Measurements from ENCODE around the gene OSER1.
"Not testable (repeated sequence)": the region's sequence is repeated elsewhere in the genome, so short reads cannot be mapped to it uniquely, and the experiment has no call there.

OSER1 gene

DNA sequence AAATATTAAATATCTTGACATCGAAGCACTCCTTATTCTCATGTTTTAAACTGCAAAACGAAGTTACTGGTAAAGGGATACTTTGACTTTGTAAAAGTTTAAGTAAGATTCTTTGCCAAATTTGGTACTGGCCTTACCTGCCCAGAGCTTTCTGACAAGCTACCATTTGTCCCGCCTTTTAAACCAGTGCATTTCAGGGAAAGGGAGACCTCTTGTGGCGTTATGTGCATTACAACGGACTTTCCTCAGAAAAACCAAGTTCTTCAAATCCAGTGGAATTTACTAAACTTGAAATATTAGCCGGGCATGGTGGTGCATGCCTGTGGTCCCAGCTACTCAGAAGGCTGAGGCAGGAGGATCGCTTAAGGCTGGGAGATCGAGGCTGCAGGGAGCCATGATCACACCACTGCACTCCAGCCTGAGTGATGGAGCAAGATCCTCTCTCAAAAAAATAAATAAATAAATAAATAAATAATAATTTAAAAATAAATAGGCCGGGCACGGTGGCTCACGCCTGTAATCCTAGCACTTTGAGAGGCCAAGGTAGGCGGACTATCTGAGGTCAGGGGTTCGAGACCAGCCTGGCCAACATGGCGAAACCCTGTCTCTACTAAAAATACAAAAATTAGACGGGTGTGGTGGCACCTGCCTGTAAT lies 20.2 kb downstream of the OSER1 start:
- DNase-seq (ENCODE audit: low spot score), result not testable (repeated sequence)
- peak; percentile 15 for ATAC-seq (ENCODE audit: low read depth)

DNA sequence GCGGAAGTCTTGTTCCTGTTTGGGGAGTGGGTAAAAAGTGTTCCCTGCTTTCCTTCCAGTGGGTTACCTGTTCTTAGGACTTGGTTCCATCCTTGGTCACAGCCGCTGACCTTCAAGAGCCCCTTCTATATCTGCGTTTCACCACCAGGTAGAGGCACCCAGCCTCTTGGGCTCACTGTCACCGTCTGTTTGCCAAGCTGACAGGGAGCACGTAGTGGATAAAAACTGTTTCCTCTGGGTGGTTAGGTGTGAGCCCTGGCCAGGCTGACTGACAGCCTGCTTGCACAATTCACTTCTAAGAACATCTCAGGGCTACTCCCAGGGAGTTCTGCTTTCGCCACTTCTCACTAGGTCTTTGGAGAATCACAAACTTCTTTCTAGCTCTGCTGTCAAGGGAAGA lies 21.8 kb downstream of the OSER1 start:
- DNase-seq (ENCODE audit: low spot score) (no peak), ATAC-seq (ENCODE audit: low read depth) (peak; percentile 51)
- peak overlapping the region; percentile 96 for H3K27ac ChIP-seq (ENCODE audit: poor library complexity, severe bottlenecking)
- no peak overlapping the region for H3K4me3 ChIP-seq (ENCODE audit: severe bottlenecking)
- H3K9me3 ChIP-seq (ENCODE audit: severe bottlenecking), result no peaks in the 10 kb centered on the region
- no peaks in the 10 kb centered on the region for H3K27me3 ChIP-seq (ENCODE audit: insufficient read depth, poor library complexity, severe bottlenecking)
- TF ChIP-seq, protein P1, sequence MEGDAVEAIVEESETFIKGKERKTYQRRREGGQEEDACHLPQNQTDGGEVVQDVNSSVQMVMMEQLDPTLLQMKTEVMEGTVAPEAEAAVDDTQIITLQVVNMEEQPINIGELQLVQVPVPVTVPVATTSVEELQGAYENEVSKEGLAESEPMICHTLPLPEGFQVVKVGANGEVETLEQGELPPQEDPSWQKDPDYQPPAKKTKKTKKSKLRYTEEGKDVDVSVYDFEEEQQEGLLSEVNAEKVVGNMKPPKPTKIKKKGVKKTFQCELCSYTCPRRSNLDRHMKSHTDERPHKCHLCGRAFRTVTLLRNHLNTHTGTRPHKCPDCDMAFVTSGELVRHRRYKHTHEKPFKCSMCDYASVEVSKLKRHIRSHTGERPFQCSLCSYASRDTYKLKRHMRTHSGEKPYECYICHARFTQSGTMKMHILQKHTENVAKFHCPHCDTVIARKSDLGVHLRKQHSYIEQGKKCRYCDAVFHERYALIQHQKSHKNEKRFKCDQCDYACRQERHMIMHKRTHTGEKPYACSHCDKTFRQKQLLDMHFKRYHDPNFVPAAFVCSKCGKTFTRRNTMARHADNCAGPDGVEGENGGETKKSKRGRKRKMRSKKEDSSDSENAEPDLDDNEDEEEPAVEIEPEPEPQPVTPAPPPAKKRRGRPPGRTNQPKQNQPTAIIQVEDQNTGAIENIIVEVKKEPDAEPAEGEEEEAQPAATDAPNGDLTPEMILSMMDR (IDR thresholded peaks at IDR 0.05; ENCODE audit: poor library complexity, severe bottlenecking), result no peak
- H3K4me1 ChIP-seq (ENCODE audit: insufficient read depth, poor library complexity, severe bottlenecking), result peaks cover 24% of the 10 kb centered on the region
- 0 out of 2 replicates have a peak, but pooled peaks cover 4% of the 10 kb centered on the region for H3K36me3 ChIP-seq (ENCODE audit: low read depth)

More for the DNA sequence above, 20.2 kb downstream of the OSER1 start:
- H3K27me3 ChIP-seq (ENCODE audit: insufficient read depth, poor library complexity, severe bottlenecking); H3K9me3 ChIP-seq (ENCODE audit: severe bottlenecking); H3K36me3 ChIP-seq (ENCODE audit: low read depth); H3K4me3 ChIP-seq (ENCODE audit: severe bottlenecking): not testable (repeated sequence)
- TF ChIP-seq, protein P1 (IDR thresholded peaks at IDR 0.05; ENCODE audit: poor library complexity, severe bottlenecking), result peak; percentile 100
- peaks cover 24% of the 10 kb centered on the region for H3K4me1 ChIP-seq (ENCODE audit: insufficient read depth, poor library complexity, severe bottlenecking)
- peak overlapping the region; percentile 96 for H3K27ac ChIP-seq (ENCODE audit: poor library complexity, severe bottlenecking)

DNA sequence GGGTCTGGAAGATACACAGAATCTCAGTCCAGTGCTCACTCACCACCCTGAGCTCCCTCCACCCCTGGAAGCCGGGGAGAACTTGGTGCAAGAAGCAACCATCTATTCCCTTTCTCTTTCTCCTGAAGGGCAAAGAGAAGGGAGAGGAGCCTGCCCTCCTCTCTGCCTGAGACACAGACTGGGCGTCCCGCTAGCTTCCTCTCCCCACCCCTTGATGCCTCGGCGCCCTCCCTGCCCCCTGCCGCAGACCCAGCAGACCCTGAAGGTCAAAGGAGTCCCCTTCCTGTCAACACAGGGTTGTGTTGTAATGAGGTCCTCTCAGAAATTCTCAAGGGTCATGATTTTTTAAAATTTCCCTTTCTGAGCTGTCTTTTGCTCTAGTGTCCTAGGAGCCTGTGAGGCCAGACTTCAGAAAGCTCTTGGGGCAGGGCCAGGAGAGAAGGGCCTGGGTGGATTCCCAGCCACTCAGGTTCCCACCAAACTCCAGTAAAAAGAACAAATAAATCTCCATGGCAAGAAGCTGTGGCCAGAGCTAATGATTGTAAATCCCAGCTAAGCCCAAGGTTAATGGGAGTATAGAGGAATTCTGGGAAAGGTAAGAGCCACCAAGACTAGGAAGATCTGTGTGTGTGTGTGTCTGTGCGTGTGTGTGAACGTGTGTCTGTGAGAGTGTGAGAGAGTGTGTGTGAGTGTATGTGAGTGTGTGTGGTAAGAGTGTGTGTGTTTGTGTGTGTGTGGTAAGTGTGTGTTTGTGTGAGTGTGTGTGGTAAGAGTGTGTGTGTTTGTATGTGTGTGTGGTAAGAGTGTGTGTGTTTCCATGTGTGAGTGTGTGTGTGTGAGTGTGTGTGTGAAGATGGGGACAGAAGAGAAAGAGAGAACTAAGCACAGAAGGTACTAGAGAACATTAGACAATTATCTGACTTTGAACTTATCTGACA lies 22.5 kb downstream of the OSER1 start:
- TF ChIP-seq, protein P1 (IDR thresholded peaks at IDR 0.05; ENCODE audit: poor library complexity, severe bottlenecking), result peak; percentile 2
- no peaks in the 10 kb centered on the region for H3K27me3 ChIP-seq (ENCODE audit: insufficient read depth, poor library complexity, severe bottlenecking)
- 0 out of 2 replicates have a peak, but pooled peaks cover 4% of the 10 kb centered on the region for H3K36me3 ChIP-seq (ENCODE audit: low read depth)
- H3K4me3 ChIP-seq (ENCODE audit: severe bottlenecking), result peak overlapping the region; percentile 33
- DNase-seq (ENCODE audit: low spot score), result no peak
- H3K27ac ChIP-seq (ENCODE audit: poor library complexity, severe bottlenecking), result peak overlapping the region; percentile 96
- no peaks in the 10 kb centered on the region for H3K9me3 ChIP-seq (ENCODE audit: severe bottlenecking)
- H3K4me1 ChIP-seq (ENCODE audit: insufficient read depth, poor library complexity, severe bottlenecking), result peaks cover 24% of the 10 kb centered on the region
- ATAC-seq (ENCODE audit: low read depth), result peak; percentile 44

DNA sequence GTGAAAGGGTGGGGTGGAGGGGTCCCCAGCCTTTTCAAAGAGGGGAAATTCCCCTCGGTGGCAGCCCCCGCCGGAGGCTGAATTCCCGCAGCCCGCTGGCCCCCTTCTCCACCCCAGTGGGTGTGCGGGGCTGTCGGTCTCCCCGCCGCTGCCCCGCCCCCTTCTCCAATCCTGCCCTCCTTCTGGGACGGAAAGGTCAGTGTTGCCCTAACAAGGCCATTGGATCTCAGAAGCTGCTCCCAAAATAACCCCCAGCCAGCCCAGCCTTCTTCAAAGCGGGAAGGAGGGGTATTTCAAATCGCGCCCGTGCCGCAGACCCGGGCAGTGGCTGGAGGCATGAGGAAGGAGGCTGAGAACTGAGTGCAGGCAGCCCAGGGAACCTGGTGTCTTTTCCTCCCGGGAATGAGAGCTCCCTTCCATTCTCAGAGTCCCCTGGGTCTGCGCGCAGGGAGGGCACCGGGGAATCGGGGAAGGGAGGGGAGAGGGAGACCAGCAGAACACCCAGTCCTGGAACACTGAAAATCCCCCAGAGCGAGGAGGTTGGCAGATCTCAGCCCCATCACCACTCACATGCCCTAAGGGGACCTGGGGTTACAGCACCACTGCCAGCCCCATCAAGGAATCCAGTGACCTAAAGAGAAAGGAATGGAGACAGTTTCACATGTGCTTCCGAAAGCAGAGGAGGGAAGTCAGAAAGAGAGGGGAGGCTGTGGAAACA lies 23.4 kb downstream of the OSER1 start, which contains the start of gene JPH2:
JPH2 (minus strand) TSS at position 135 of the 718 bp plus-strand sequence. CDS start 483 bp downstream, outside the sequence.
- TF ChIP-seq, protein P1 (IDR thresholded peaks at IDR 0.05; ENCODE audit: poor library complexity, severe bottlenecking), result peak; percentile 9
- H3K36me3 ChIP-seq (ENCODE audit: low read depth), result 0 out of 2 replicates have a peak, but pooled peaks cover 4% of the 10 kb centered on the region
- H3K27ac ChIP-seq (ENCODE audit: poor library complexity, severe bottlenecking), result peak within 1 kb of the TSS; percentile 96
- H3K27me3 ChIP-seq (ENCODE audit: insufficient read depth, poor library complexity, severe bottlenecking), result no peaks in the 10 kb centered on the region
- peaks cover 24% of the 10 kb centered on the region for H3K4me1 ChIP-seq (ENCODE audit: insufficient read depth, poor library complexity, severe bottlenecking)
- H3K4me3 ChIP-seq (ENCODE audit: severe bottlenecking), result peak within 1 kb of the TSS; percentile 33
- ATAC-seq (ENCODE audit: low read depth) (peak; percentile 84), DNase-seq (ENCODE audit: low spot score) (peak; percentile 99)
- H3K9me3 ChIP-seq (ENCODE audit: severe bottlenecking), result no peaks in the 10 kb centered on the region
